GM12878 (cell line): ENCODE data around the gene DNAJC28. TPM values are rescaled to one million over a fixed set of nuclear protein-coding genes. Genes with fewer than 3 reads are reported as not detected.

Experiments
- ATAC-seq: fragments of 200-7000 bp; cut with Tn5 transposase; 3 replicates; pipeline ENCODE4 v1.9.1; 2020; ENCODE audit warnings: mild to moderate bottlenecking, moderate library complexity
- BruUV-seq: library from RNA; stranded (reverse); fragments of 400-500 nt; replicated peaks from 2 replicates; lab custom pipeline; 2021; lab: Mats Ljungman, UMichigan
- CTCF ChIA-PET: fragments of 300-600 bp; sonication (Branson Sonifier 250); formaldehyde crosslinking; extraction: SDS; loops from one replicate; lab custom pipeline; 2021; ENCODE audit warnings: inconsistent platforms; lab: Yijun Ruan, JAX
- POLR2A ChIA-PET: fragments of 350-600 bp; formaldehyde crosslinking; extraction: SDS; loops from one replicate; lab custom pipeline; 2021; ENCODE audit warnings: inconsistent platforms; lab: Charles Lee
- RAD21 ChIA-PET: fragments of 300-600 bp; sonication (Branson Sonifier 250); formaldehyde crosslinking; loops from one replicate; lab custom pipeline; 2023; ENCODE audit warnings: antibody characterized with exemption; ENCODE audit not compliant: unreplicated experiment; lab: Charles Lee
- SMC1A ChIA-PET: fragments of 300-600 bp; sonication (Branson Sonifier 250); formaldehyde crosslinking; loops from one replicate; lab custom pipeline; 2023; ENCODE audit not compliant: unreplicated experiment, uncharacterized antibody; lab: Charles Lee
- DNase-seq: peaks from one replicate; pipeline ENCODE4 v3.0.0-alpha.2; 2011; ENCODE audit warnings: low read depth, low spot score
- FAIRE-seq: peaks from 3 replicates; lab custom pipeline; 2011; peaks lifted over from hg19 to GRCh38; lab: Jason Lieb, UNC
- H2AFZ ChIP-seq: 2 replicates; pipeline ENCODE4 v1.6.0; 2011; ENCODE audit warnings: low read depth, low read length, control low read depth; ENCODE audit not compliant: control insufficient read depth
- H3K27ac ChIP-seq: 2 replicates; pipeline ENCODE4 v1.5.1; 2011; ENCODE audit warnings: control low read depth; ENCODE audit not compliant: control insufficient read depth, insufficient read depth
- H3K27me3 ChIP-seq, 2 experiments: replicated peaks in 1 of 2; 2 replicates each; pipeline versions ENCODE4 v1.6.0 to v1.6.1; 2011; ENCODE audit warnings: low read length in 1 of 2; ENCODE audit not compliant: control insufficient read depth in 2 of 2, insufficient read depth in 2 of 2
- H3K36me3 ChIP-seq, 2 experiments: 2 replicates each; pipeline ENCODE4 v1.5.1; 2011; ENCODE audit warnings: low read length in 1 of 2; ENCODE audit not compliant: control insufficient read depth in 2 of 2, insufficient read depth in 2 of 2
- H3K4me1 ChIP-seq: 2 replicates; pipeline ENCODE4 v1.6.1; 2011; ENCODE audit warnings: mild to moderate bottlenecking, low read length, moderate library complexity, mixed read lengths; ENCODE audit not compliant: control insufficient read depth, insufficient read depth
- H3K4me2 ChIP-seq: 2 replicates; pipeline ENCODE4 v1.6.0; 2011; ENCODE audit warnings: control low read depth; ENCODE audit not compliant: control insufficient read depth, insufficient read depth
- H3K4me3 ChIP-seq: fragments of 200-600 bp; sonication (generic); 2 replicates; pipeline ENCODE4 v1.5.1; 2016
- H3K79me2 ChIP-seq: 2 replicates; pipeline ENCODE4 v1.6.0; 2011; ENCODE audit warnings: low read length; ENCODE audit not compliant: control insufficient read depth, insufficient read depth
- H3K9ac ChIP-seq: 2 replicates; pipeline ENCODE4 v1.8.0; 2011; ENCODE audit warnings: low read length, control low read depth, mixed read lengths; ENCODE audit not compliant: control insufficient read depth, insufficient read depth
- H3K9me3 ChIP-seq: replicated peaks from 3 replicates; pipeline ENCODE4 v1.5.1; 2011; ENCODE audit warnings: mild to moderate bottlenecking, low read length; ENCODE audit not compliant: control insufficient read depth, insufficient read depth
- H4K20me1 ChIP-seq: 2 replicates; pipeline ENCODE4 v1.6.0; 2011; ENCODE audit not compliant: control insufficient read depth, insufficient read depth
- BMI1 ChIP-seq: fragments of 450-650 bp; IDR thresholded peaks from 2 replicates; pipeline ENCODE4 v1.6.1; 2016; ENCODE audit warnings: mild to moderate bottlenecking, moderate library complexity, borderline replicate concordance
- CEBPB ChIP-seq, 2 experiments: fragments of 150-350 bp in 1 of 2; IDR thresholded peaks; 2 replicates each; pipeline ENCODE4 v1.6.1; 2012 to 2014; ENCODE audit warnings: low read depth in 2 of 2, low read length in 2 of 2, borderline replicate concordance in 1 of 2, inconsistent platforms in 1 of 2
- EP300 ChIP-seq, 2 experiments: fragments of 150-350 bp in 1 of 2; IDR thresholded peaks; 2 replicates each; pipeline ENCODE4 v1.6.1; 2011 to 2012; ENCODE audit warnings: low read depth in 2 of 2, low read length in 2 of 2, borderline replicate concordance in 1 of 2, improper control_type of control experiment in 1 of 2, inconsistent platforms in 1 of 2; ENCODE audit not compliant: control insufficient read depth in 1 of 2
- GATAD2B ChIP-seq: fragments of 450-650 bp; conservative IDR thresholded peaks from 2 replicates; pipeline ENCODE4 v1.6.1; 2017; ENCODE audit warnings: low read depth, mild to moderate bottlenecking, moderate library complexity
- IRF5 ChIP-seq: fragments of 450-650 bp; IDR thresholded peaks from 2 replicates; pipeline ENCODE4 v1.6.1; 2017; ENCODE audit warnings: borderline replicate concordance
- POU2F2 ChIP-seq: IDR thresholded peaks from 3 replicates; pipeline ENCODE4 v1.6.1; 2011; ENCODE audit warnings: low read depth, mild to moderate bottlenecking, low read length, borderline replicate concordance
- RAD51 ChIP-seq: fragments of 450-650 bp; IDR thresholded peaks from 2 replicates; pipeline ENCODE4 v1.6.1; 2016; ENCODE audit warnings: moderate library complexity, mild to moderate bottlenecking, inconsistent platforms
- RELA ChIP-seq: fragments of 450-650 bp; IDR thresholded peaks from 2 replicates; pipeline ENCODE4 v1.8.0; 2014; ENCODE audit warnings: borderline replicate concordance; ENCODE audit not compliant: partially characterized antibody
- SIN3A ChIP-seq: IDR thresholded peaks from 2 replicates; pipeline ENCODE4 v1.6.1; 2012; ENCODE audit warnings: low read depth, low read length, improper control_type of control experiment
- TCF3 ChIP-seq: IDR thresholded peaks from 2 replicates; pipeline ENCODE4 v1.6.1; 2012; ENCODE audit warnings: low read depth, mild to moderate bottlenecking, low read length, borderline replicate concordance; ENCODE audit not compliant: insufficient read depth
- USF1 ChIP-seq: IDR thresholded peaks from 2 replicates; pipeline ENCODE4 v1.6.1; 2011; ENCODE audit warnings: borderline replicate concordance, low read depth, mild to moderate bottlenecking, moderate library complexity, mixed read lengths, low read length; ENCODE audit not compliant: insufficient read depth; ENCODE audit errors: extremely low read length
- ZNF207 ChIP-seq: fragments of 450-650 bp; IDR thresholded peaks from 2 replicates; pipeline ENCODE4 v1.6.1; 2014; ENCODE audit warnings: antibody characterized with exemption, mild to moderate bottlenecking, borderline replicate concordance
- WGBS: methylation state at CpG from one replicate; pipeline ENCODE4 v1.1.6; 2016; ENCODE audit warnings: low lambda C conversion rate; ENCODE audit not compliant: insufficient replicate concordance, insufficient coverage; ENCODE audit errors: missing lambda C conversion rate; 5-methylcytosine and 5-hydroxymethylcytosine counted together
- in situ Hi-C: fragments of 300-500 bp; cut with MboI; formaldehyde crosslinking; loops from 9 replicates; pipeline ENCODE4 v1.14.3; 2018; ENCODE audit warnings: mixed read lengths
- intact Hi-C: fragments of 100-400 bp; cut with micrococcal nuclease; formaldehyde crosslinking; loops from one replicate; pipeline ENCODE4 v1.14.2; 2022; ENCODE audit not compliant: unreplicated experiment
- polyA plus RNA-seq, 11 experiments: library from polyadenylated mRNA; depleted of rRNA in 4 of 11; unstranded in 6 of 11; stranded (reverse) in 5 of 11; fragments of >200 nt; fragmentation: Nextera tagmentation in 4 of 11; fragmentation: Illumina TruSeq in 1 of 11; extraction: Ambion mirVana in 4 of 11; extraction: Trizol in 1 of 11; gene quantifications; 1 replicate in 1 of 11; 2 replicates in 10 of 11; pipeline versions ENCODE4 v1.2.1 to v1.2.3, GENCODE V29; 2011 to 2016; ENCODE audit warnings: inconsistent platforms in 2 of 11, missing spikeins in 2 of 11, low read depth in 1 of 11
- total RNA-seq, 4 experiments: library from RNA; depleted of rRNA in 3 of 4; stranded (reverse); fragments of >200 nt in 3 of 4; fragmentation: Illumina TruSeq in 1 of 4; extraction: Trizol in 1 of 4; gene quantifications; 2 replicates each; pipeline versions ENCODE4 v1.2.1 to v1.2.3, GENCODE V29; 2013 to 2021

Gene DNAJC28
- total and polyA plus RNA-seq, 10 of the 15 experiments (the other 5 are each of a cell fraction or from before 2014, with no cell fraction given): 0.26 to 0.77 (median 0.54) TPM

GRCh38 chr21:33512481-33512880 is 21.0 kb upstream of the DNAJC28 start (continued):
- TF ChIP-seq IRF5 (no peak), CEBPB (IDR thresholded peaks at IDR 0.05; ENCODE audit: borderline replicate concordance in 1 of 2, low read depth in 2 of 2, low read length in 2 of 2) (no peak)
- TF ChIP-seq, all 136 proteins: peak for 0

GRCh38 chr21:33511639-33512038 is 20.1 kb upstream of the DNAJC28 start:
- intact Hi-C loops (no loop called here), in situ Hi-C loops (no loop called here)
- Histone ChIP-seq H3K4me1 (no peaks in the 10 kb centered on the region), H3K27me3 (no peaks in the 10 kb centered on the region), H3K27ac (no peak overlapping the region), H3K4me3 (no peak overlapping the region), H3K9me3 (no peaks in the 10 kb centered on the region; the same call in 2 of the 3 replicates), H3K4me2 (no peak overlapping the region), H3K79me2 (no peaks in the 10 kb centered on the region), H3K36me3 (peaks cover 1 to 19% of the 10 kb centered on the region in 2 experiments), H3K9ac (no peak overlapping the region), H4K20me1 (no peaks in the 10 kb centered on the region), H2AFZ (no peak overlapping the region)
- 96% methylated on average over 4 of the region's 4 CpGs for WGBS
- no peak for DNase-seq
- CTCF ChIA-PET: no interaction called here
- ATAC-seq: no peak
- POLR2A ChIA-PET: no interaction called here
- no TSS peak for BruUV-seq
- RAD21 ChIA-PET: no interaction called here
- FAIRE-seq: no peak
- TF ChIP-seq SIN3A (no peak), TCF3 (no peak), POU2F2 (no peak), GATAD2B (no peak), EP300 (IDR thresholded peaks at IDR 0.05; ENCODE audit: borderline replicate concordance in 1 of 2, control insufficient read depth in 1 of 2, low read depth in 2 of 2, low read length in 2 of 2) (no peak), USF1 (no peak), ZNF207 (no peak), BMI1 (no peak), RELA (no peak), RAD51 (no peak), CEBPB (IDR thresholded peaks at IDR 0.05; ENCODE audit: borderline replicate concordance in 1 of 2, low read depth in 2 of 2, low read length in 2 of 2) (no peak)
- SMC1A ChIA-PET: interaction anchor here (1.4 kb wide), 1 partner anchor 13 kb away, joined by 3 read pairs; no protein-coding TSS in a partner anchor
